Lower lobe of right lung (tissue), 2 donors: Measurements from ENCODE around the gene CCDC170. TPM values are rescaled to one million over a fixed set of nuclear protein-coding genes. Genes with fewer than 3 reads are reported as not detected.

Source experiments
- ATAC-seq, 2 donors: fragments of 200-7000 bp; cut with Tn5 transposase; one replicate each; pipeline ENCODE4 v1.9.1; 2020 to 2022; ENCODE audit warnings: mild to moderate bottlenecking in 2 of 2, moderate library complexity in 2 of 2
- DNase-seq: peaks from one replicate; pipeline ENCODE4 v3.0.0-alpha.2; 2020
- H3K27ac ChIP-seq: fragments of 200-600 bp; one replicate; pipeline ENCODE4 v1.8.0; 2022
- H3K27me3 ChIP-seq: fragments of 200-600 bp; one replicate; pipeline ENCODE4 v1.8.0; 2022; ENCODE audit warnings: low read depth
- H3K36me3 ChIP-seq: fragments of 200-600 bp; one replicate; pipeline ENCODE4 v1.8.0; 2022; ENCODE audit warnings: mild to moderate bottlenecking
- H3K4me1 ChIP-seq: fragments of 200-600 bp; one replicate; pipeline ENCODE4 v1.8.0; 2022
- H3K4me3 ChIP-seq: fragments of 200-600 bp; one replicate; pipeline ENCODE4 v1.8.0; 2022; ENCODE audit warnings: mild to moderate bottlenecking
- H3K9me3 ChIP-seq: fragments of 200-600 bp; one replicate; pipeline ENCODE4 v1.8.0; 2022
- intact Hi-C: fragments of 100-400 bp; cut with DNase I; formaldehyde crosslinking; loops from one replicate; pipeline ENCODE4 v1.11.0; 2022
- total RNA-seq: library from RNA; stranded (reverse); fragmentation: NEBNext Ultra II Directional; extraction: Animal tissue kit (Norgen Biotek cat#: 25700); gene quantifications from one replicate; pipeline ENCODE4 v1.2.1, GENCODE V29; 2021
- TF ChIP-seq, protein P1 (sequence below): fragments of 200-600 bp; IDR thresholded peaks from one replicate; pipeline ENCODE4 v1.8.0; 2022; ENCODE audit warnings: antibody characterized with exemption, mild to moderate bottlenecking
- donor health status: DM: no; HTN: yes; CAD: no; lungs with severe emphysema.

Gene CCDC170
- total RNA-seq, 1 donor from 2014 or later: 5.4 TPM

- Histone ChIP-seq H3K9me3 (peaks cover 31% of the 10 kb centered on the region), H3K4me3 (no peak overlapping the region), H3K36me3 (no peaks in the 10 kb centered on the region), H3K27me3 (no peaks in the 10 kb centered on the region), H3K27ac (no peak overlapping the region), H3K4me1 (no peaks in the 10 kb centered on the region)
- intact Hi-C loops: no loop called here
- ATAC-seq: no peak
- no peak for DNase-seq
- TF ChIP-seq, protein P1, sequence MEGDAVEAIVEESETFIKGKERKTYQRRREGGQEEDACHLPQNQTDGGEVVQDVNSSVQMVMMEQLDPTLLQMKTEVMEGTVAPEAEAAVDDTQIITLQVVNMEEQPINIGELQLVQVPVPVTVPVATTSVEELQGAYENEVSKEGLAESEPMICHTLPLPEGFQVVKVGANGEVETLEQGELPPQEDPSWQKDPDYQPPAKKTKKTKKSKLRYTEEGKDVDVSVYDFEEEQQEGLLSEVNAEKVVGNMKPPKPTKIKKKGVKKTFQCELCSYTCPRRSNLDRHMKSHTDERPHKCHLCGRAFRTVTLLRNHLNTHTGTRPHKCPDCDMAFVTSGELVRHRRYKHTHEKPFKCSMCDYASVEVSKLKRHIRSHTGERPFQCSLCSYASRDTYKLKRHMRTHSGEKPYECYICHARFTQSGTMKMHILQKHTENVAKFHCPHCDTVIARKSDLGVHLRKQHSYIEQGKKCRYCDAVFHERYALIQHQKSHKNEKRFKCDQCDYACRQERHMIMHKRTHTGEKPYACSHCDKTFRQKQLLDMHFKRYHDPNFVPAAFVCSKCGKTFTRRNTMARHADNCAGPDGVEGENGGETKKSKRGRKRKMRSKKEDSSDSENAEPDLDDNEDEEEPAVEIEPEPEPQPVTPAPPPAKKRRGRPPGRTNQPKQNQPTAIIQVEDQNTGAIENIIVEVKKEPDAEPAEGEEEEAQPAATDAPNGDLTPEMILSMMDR: no peak
Measured at GRCh38 chr6:151561238-151561637, 67.4 kb downstream of the CCDC170 start.

DNA sequence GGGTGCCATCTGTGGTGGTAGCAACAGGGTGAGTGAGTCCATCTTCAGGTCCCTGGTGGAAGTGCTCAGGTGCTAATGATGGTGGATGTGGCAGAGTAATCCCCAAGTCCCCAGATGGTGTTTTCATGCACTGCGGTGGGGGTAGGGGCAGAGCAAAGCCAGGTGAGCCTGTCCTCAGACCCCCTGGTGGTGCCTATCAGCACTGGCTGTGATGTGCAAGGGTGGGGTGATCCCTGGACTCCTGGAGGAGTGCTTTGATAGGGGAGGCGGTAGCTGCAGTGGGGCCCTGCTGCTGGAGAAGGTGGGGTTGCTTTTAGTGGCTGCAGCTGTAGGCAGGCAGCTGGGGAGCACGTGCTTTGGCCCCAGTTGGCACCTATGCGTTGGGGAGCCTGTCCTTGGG, 70.8 kb downstream of the CCDC170 start:
- no peaks in the 10 kb centered on the region for H3K27me3 ChIP-seq
- H3K36me3 ChIP-seq: no peaks in the 10 kb centered on the region
- H3K27ac ChIP-seq: no peak overlapping the region
- TF ChIP-seq, protein P1: no peak
- peaks cover 31% of the 10 kb centered on the region for H3K9me3 ChIP-seq
- DNase-seq (no peak), ATAC-seq (no peak)
- H3K4me1 ChIP-seq: no peaks in the 10 kb centered on the region
- intact Hi-C loops: no loop called here
- no peak overlapping the region for H3K4me3 ChIP-seq

GRCh38 chr6:151565940-151566339, 72.1 kb downstream of the CCDC170 start:
- no peak for ATAC-seq
- intact Hi-C loops: no loop called here
- H3K4me1 ChIP-seq: no peaks in the 10 kb centered on the region
- DNase-seq: no peak
- TF ChIP-seq, protein P1: no peak
- H3K36me3 ChIP-seq: no peaks in the 10 kb centered on the region
- no peak overlapping the region for H3K27ac ChIP-seq
- no peak overlapping the region for H3K4me3 ChIP-seq
- H3K27me3 ChIP-seq: no peaks in the 10 kb centered on the region
- H3K9me3 ChIP-seq: peaks cover 20% of the 10 kb centered on the region

DNA sequence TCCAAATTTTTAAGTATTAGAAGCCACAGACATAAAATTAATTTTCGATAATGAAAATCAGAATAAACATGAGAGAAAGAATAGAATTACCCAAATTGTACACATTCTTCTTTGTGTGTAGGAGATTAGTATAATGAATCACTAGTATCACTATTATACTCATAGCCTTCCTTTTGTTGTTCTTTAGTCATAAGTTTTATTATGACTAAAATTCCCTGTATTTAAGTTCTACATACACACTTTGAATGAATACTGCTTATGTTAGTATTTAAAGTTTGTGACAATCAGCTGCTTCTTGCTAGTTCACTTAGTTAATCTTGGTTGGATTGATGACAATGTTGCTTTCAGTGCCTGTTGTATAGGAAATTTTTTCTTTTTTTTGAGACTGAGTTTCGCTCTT, 72.7 kb downstream of the CCDC170 start:
- intact Hi-C loops: no loop called here
- H3K4me1 ChIP-seq: no peaks in the 10 kb centered on the region
- TF ChIP-seq, protein P1: no peak
- ATAC-seq: no peak
- H3K4me3 ChIP-seq: no peak overlapping the region
- no peaks in the 10 kb centered on the region for H3K36me3 ChIP-seq
- peaks cover 15% of the 10 kb centered on the region for H3K9me3 ChIP-seq
- no peaks in the 10 kb centered on the region for H3K27me3 ChIP-seq
- H3K27ac ChIP-seq: no peak overlapping the region
- DNase-seq: no peak

- Histone ChIP-seq H3K4me1 (no peaks in the 10 kb centered on the region), H3K36me3 (no peaks in the 10 kb centered on the region), H3K4me3 (no peak overlapping the region), H3K27me3 (no peaks in the 10 kb centered on the region), H3K9me3 (no peaks in the 10 kb centered on the region), H3K27ac (no peak overlapping the region)
- DNase-seq (no peak), ATAC-seq (no peak)
- intact Hi-C loops: no loop called here
- TF ChIP-seq, protein P1: no peak
Measured at GRCh38 chr6:151576633-151577032, 82.8 kb downstream of the CCDC170 start.

DNA sequence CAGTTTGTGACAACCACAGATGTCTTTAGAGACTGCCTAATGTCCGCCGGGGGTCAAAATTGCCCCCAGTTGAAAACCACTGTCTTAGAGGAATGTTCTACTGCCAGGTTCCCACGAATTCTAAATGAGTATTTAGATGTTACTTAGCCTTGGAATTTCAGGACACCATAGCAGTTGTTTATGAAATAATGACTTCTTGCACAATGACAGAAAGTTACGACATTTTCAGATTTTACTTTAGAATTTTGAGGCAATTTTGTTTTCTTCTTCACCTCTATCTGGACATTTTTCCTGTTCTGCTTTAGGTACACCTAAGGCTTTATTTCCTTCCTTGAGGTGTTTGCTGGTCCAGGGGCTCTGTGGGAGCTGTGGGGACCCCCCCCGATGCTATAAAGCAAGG, 83.4 kb downstream of the CCDC170 start:
- DNase-seq: no peak
- TF ChIP-seq, protein P1: no peak
- intact Hi-C loops: no loop called here
- no peaks in the 10 kb centered on the region for H3K4me1 ChIP-seq
- H3K27ac ChIP-seq: no peak overlapping the region
- no peaks in the 10 kb centered on the region for H3K9me3 ChIP-seq
- no peak for ATAC-seq
- no peaks in the 10 kb centered on the region for H3K27me3 ChIP-seq
- no peaks in the 10 kb centered on the region for H3K36me3 ChIP-seq
- H3K4me3 ChIP-seq: no peak overlapping the region
